K562 (cell line): ENCODE results near the gene PLK1. TPM values are rescaled to one million over a fixed set of nuclear protein-coding genes. Genes with fewer than 3 reads are reported as not detected.

Experiments
- COPS2 ChIP-seq: fragments of 450-650 bp; conservative IDR thresholded peaks from 2 replicates; pipeline ENCODE4 v1.6.1; 2016; ENCODE audit warnings: mild to moderate bottlenecking, moderate library complexity
- HDAC8 ChIP-seq: fragments of 450-650 bp; IDR thresholded peaks from 2 replicates; pipeline ENCODE4 v1.6.1; 2016; ENCODE audit warnings: mild to moderate bottlenecking, missing genetic modification characterization, moderate library complexity, missing compliant biosample characterization
- HNRNPK ChIP-seq: fragments of 200-400 bp; formaldehyde crosslinking; IDR thresholded peaks from one replicate; pipeline ENCODE4 v1.6.1; 2018; ENCODE audit warnings: mild to moderate bottlenecking, low read depth, low read length; ENCODE audit not compliant: poor library complexity, severe bottlenecking
- KAT8 ChIP-seq: fragments of 450-650 bp; IDR thresholded peaks from 2 replicates; pipeline ENCODE4 v1.6.1; 2016; ENCODE audit warnings: low read depth, mild to moderate bottlenecking
- KLF16 ChIP-seq: IDR thresholded peaks from 2 replicates; pipeline ENCODE4 v1.6.1; 2016; ENCODE audit warnings: antibody characterized with exemption
- MCM3 ChIP-seq: fragments of 450-650 bp; IDR thresholded peaks from 2 replicates; pipeline ENCODE4 v1.6.1; 2016
- MYC ChIP-seq, 2 experiments: fragments of 250-450 bp in 1 of 2; sonication (Bioruptor Pico) in 1 of 2; IDR thresholded peaks; 2 replicates each; pipeline versions ENCODE4 v1.5.1 to v1.6.1; 2012 to 2021; ENCODE audit warnings: low read depth in 2 of 2, borderline replicate concordance in 1 of 2, improper control_type of control experiment in 1 of 2, low read length in 1 of 2, mild to moderate bottlenecking in 1 of 2, moderate library complexity in 1 of 2
- NEUROD1 ChIP-seq: fragments of 150-350 bp; IDR thresholded peaks from 2 replicates; pipeline ENCODE4 v1.6.1; 2014; ENCODE audit warnings: borderline replicate concordance, low read length, low read depth; ENCODE audit not compliant: partially characterized antibody
- NRF1 ChIP-seq, 2 experiments: fragments of 450-650 bp; IDR thresholded peaks in 1 of 2; conservative IDR thresholded peaks in 1 of 2; 2 replicates each; pipeline ENCODE4 v1.6.1; 2014; ENCODE audit warnings: mild to moderate bottlenecking in 2 of 2
- POLR3G ChIP-seq: IDR thresholded peaks from 2 replicates; pipeline ENCODE4 v1.6.1; 2011; ENCODE audit not compliant: insufficient read length, insufficient replicate concordance; ENCODE audit errors: extremely low read depth
- RBM22 ChIP-seq: fragments of 200-400 bp; formaldehyde crosslinking; IDR thresholded peaks from 2 replicates; pipeline ENCODE4 v1.6.1; 2018; ENCODE audit warnings: low read length, low read depth; ENCODE audit not compliant: poor library complexity, severe bottlenecking
- SMARCE1 ChIP-seq: fragments of 450-650 bp; IDR thresholded peaks from 2 replicates; pipeline ENCODE4 v1.7.1; 2016; ENCODE audit warnings: mild to moderate bottlenecking
- TBL1XR1 ChIP-seq, 2 experiments: IDR thresholded peaks; 2 replicates each; pipeline ENCODE4 v1.6.1; 2012; ENCODE audit warnings: improper control_type of control experiment in 2 of 2, low read length in 2 of 2, mild to moderate bottlenecking in 1 of 2
- TCFL5 ChIP-seq: fragments of 250-450 bp; sonication (Bioruptor Pico); conservative IDR thresholded peaks from 2 replicates; pipeline ENCODE4 v1.6.1; 2021; ENCODE audit warnings: mild to moderate bottlenecking, moderate library complexity, matching md5 sums
- TEAD2 ChIP-seq: fragments of 450-650 bp; IDR thresholded peaks from 2 replicates; pipeline ENCODE4 v1.6.1; 2016; ENCODE audit warnings: missing genetic modification characterization, control low read depth, missing compliant biosample characterization
- THRAP3 ChIP-seq: fragments of 450-650 bp; IDR thresholded peaks from 2 replicates; pipeline ENCODE4 v1.6.1; 2016; ENCODE audit warnings: mild to moderate bottlenecking, inconsistent platforms, borderline replicate concordance
- TRIM24 ChIP-seq, 2 experiments: fragments of 450-650 bp; IDR thresholded peaks; 2 replicates each; pipeline ENCODE4 v1.6.1; 2016
- ZBTB49 ChIP-seq: sonication (generic); formaldehyde crosslinking; IDR thresholded peaks from 2 replicates; pipeline ENCODE4 v1.8.0; 2022; ENCODE audit warnings: missing genetic modification reagents, mild to moderate bottlenecking, borderline replicate concordance
- ZBTB8A ChIP-seq: fragments of 450-650 bp; IDR thresholded peaks from 2 replicates; pipeline ENCODE4 v1.6.1; 2018; ENCODE audit warnings: mild to moderate bottlenecking, moderate library complexity; ENCODE audit not compliant: partially characterized antibody
- ZNF232 ChIP-seq: sonication (generic); formaldehyde crosslinking; IDR thresholded peaks from 2 replicates; pipeline ENCODE4 v1.8.0; 2022; ENCODE audit warnings: mild to moderate bottlenecking, missing genetic modification reagents
- ZNF311 ChIP-seq: fragments of 250-450 bp; sonication (Bioruptor Pico); IDR thresholded peaks from 2 replicates; pipeline ENCODE4 v1.4.0; 2020; ENCODE audit warnings: mild to moderate bottlenecking, moderate library complexity
- ZSCAN29 ChIP-seq: fragments of 450-650 bp; IDR thresholded peaks from 2 replicates; pipeline ENCODE4 v1.6.1; 2017
- polyA plus RNA-seq, 8 experiments: library from polyadenylated mRNA; depleted of rRNA in 4 of 8; stranded (reverse) in 5 of 8; unstranded in 3 of 8; fragments of >200 nt; fragmentation: Nextera tagmentation in 2 of 8; fragmentation: Illumina TruSeq in 1 of 8; extraction: Ambion mirVana in 2 of 8; extraction: Trizol in 1 of 8; gene quantifications; 2 replicates each; pipeline versions ENCODE4 v1.2.1 to v1.2.3, GENCODE V29; 2011 to 2014; ENCODE audit warnings: inconsistent platforms in 1 of 8, missing spikeins in 1 of 8
- total RNA-seq, 7 experiments: library from RNA; depleted of rRNA in 6 of 7; stranded (reverse); fragments of >200 nt in 6 of 7; fragmentation: Illumina TruSeq in 2 of 7; extraction: Trizol in 2 of 7; gene quantifications; 2 replicates each; pipeline versions ENCODE4 v1.2.1 to v1.2.3, GENCODE V29; 2011 to 2021; ENCODE audit warnings: low replicate concordance in 1 of 7

Gene PLK1
- total and polyA plus RNA-seq, 9 of the 15 experiments (the other 6 are each of a cell fraction or from before 2014, with no cell fraction given): 13.6 to 212 (median 45.5) TPM

DNA sequence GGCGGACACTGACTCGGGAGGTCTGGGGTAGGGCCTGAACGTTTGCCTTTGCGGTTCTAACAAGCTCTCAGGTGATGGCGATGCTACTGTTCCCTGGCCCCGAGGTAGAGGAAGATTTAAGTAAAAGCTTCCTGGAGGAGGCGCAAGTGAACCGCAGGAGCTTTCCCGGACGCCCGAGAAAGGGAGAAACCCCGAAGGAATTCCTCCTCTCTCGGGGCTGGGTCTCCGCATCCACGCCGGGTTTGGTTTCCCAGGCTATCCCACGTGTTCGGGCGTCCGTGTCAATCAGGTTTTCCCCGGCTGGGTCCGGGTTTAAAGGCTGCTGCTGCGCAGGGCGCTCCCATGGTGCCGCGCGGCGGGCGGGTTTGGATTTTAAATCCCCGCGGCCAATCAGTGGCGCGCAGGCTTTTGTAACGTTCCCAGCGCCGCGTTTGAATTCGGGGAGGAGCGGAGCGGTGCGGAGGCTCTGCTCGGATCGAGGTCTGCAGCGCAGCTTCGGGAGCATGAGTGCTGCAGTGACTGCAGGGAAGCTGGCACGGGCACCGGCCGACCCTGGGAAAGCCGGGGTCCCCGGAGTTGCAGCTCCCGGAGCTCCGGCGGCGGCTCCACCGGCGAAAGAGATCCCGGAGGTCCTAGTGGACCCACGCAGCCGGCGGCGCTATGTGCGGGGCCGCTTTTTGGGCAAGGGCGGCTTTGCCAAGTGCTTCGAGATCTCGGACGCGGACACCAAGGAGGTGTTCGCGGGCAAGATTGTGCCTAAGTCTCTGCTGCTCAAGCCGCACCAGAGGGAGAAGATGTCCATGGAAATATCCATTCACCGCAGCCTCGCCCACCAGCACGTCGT lies at the start of gene PLK1 (continued):
- 0 out of 2 replicates have a peak, but pooled peaks have one; percentile 15 for TF ChIP-seq ZBTB49 (CRISPR knock-in tag)
- TF ChIP-seq TEAD2 (tag): no peak
- TF ChIP-seq SMARCE1: no peak
- TF ChIP-seq POLR3G: no peak
- peak in 1 of 2 experiments; percentile 58; a peak in 2 of 4 replicates for TF ChIP-seq TRIM24 (IDR thresholded peaks at IDR 0.05)
- TF ChIP-seq COPS2: no peak
- TF ChIP-seq MYC (IDR thresholded peaks at IDR 0.05; ENCODE audit: low read depth, low read length): peak; percentile 99
- peak; percentile 69; the same call in 1 of the 2 replicates for TF ChIP-seq MYC (CRISPR knock-in tag; IDR thresholded peaks at IDR 0.05; ENCODE audit: borderline replicate concordance, low read depth)
- 0 out of 2 replicates have a peak, but pooled peaks have one; percentile 45 for TF ChIP-seq HDAC8
- no peak for TF ChIP-seq MCM3
- peak; percentile 89 to 91 for TF ChIP-seq NRF1 (conservative IDR thresholded peaks at IDR 0.05 in 1 of 2, IDR thresholded peaks at IDR 0.05 in 1 of 2)
- no peak for TF ChIP-seq THRAP3
- peak; percentile 53 for TF ChIP-seq NEUROD1
- TF ChIP-seq ZSCAN29: peak; percentile 61; the same call in 1 of the 2 replicates
- TF ChIP-seq TCFL5 (CRISPR knock-in tag): 0 out of 2 replicates have a peak, but pooled peaks have one; percentile 9
- no peak for TF ChIP-seq RBM22
- TF ChIP-seq KLF16: peak; percentile 97
- TF ChIP-seq ZBTB8A: no peak
- no peak for TF ChIP-seq TBL1XR1 (IDR thresholded peaks at IDR 0.05; ENCODE audit: low read length in 2 of 2)
- no peak for TF ChIP-seq KAT8
- no peak for TF ChIP-seq HNRNPK
- TF ChIP-seq ZNF232 (CRISPR knock-in tag): no peak
- no peak for TF ChIP-seq ZNF311 (CRISPR knock-in tag)
